ENCODE measurements around the gene BBX.

- TF ChIP-seq EP300 (IDR thresholded peaks at IDR 0.05) (no peak), CTCF (IDR thresholded peaks at IDR 0.05) (no peak)
Observed at GRCh38 chr3:107795514-107796094, 272.8 kb downstream of the BBX start.

All from upper lobe of left lung (tissue), 4 donors.